NCI-H345 treated with DMSO at 0.1 percent for 48 hours (cell line): ENCODE measurements around the gene ADAMTS17.
"Not testable (repeated sequence)": the region's sequence is repeated elsewhere in the genome, so short reads cannot be mapped to it uniquely, and the experiment has no call there.

Experiments
- DNase-seq: peaks from one replicate; lab custom pipeline; 2025; ENCODE audit not compliant: unreplicated experiment; lab: John Stamatoyannopoulos, UW

Gene ADAMTS17

GRCh38 chr15:100339451-100339850, 2.3 kb downstream of the ADAMTS17 start:
- DNase-seq, result not testable (repeated sequence)

- DNase-seq, result peak; percentile 30
Observed at GRCh38 chr15:100338971-100339444, 2.8 kb downstream of the ADAMTS17 start.

GRCh38 chr15:100338247-100338646, 3.5 kb downstream of the ADAMTS17 start:
- no peak for DNase-seq

- DNase-seq, result no peak
Observed at GRCh38 chr15:100337096-100338044, 4.4 kb downstream of the ADAMTS17 start.

- DNase-seq, result no peak
Observed at GRCh38 chr15:100336061-100336460, 5.7 kb downstream of the ADAMTS17 start.

GRCh38 chr15:100335335-100335999, 6.3 kb downstream of the ADAMTS17 start:
- DNase-seq, result no peak

- DNase-seq, result no peak
Observed at GRCh38 chr15:100334905-100335304, 6.9 kb downstream of the ADAMTS17 start.

- DNase-seq, result no peak
Observed at GRCh38 chr15:100334456-100334855, 7.3 kb downstream of the ADAMTS17 start.

GRCh38 chr15:100334015-100334414, 7.8 kb downstream of the ADAMTS17 start:
- DNase-seq, result no peak

GRCh38 chr15:100333236-100333635, 8.5 kb downstream of the ADAMTS17 start:
- DNase-seq, result no peak

- DNase-seq, result no peak
Observed at GRCh38 chr15:100332721-100333120, 9.1 kb downstream of the ADAMTS17 start.

- DNase-seq, result no peak
Observed at GRCh38 chr15:100332231-100332630, 9.5 kb downstream of the ADAMTS17 start.

GRCh38 chr15:100330629-100331215, 11.1 kb downstream of the ADAMTS17 start:
- no peak for DNase-seq

- no peak for DNase-seq
Observed at GRCh38 chr15:100330221-100330620, 11.6 kb downstream of the ADAMTS17 start.

GRCh38 chr15:100328796-100329195, 13.0 kb downstream of the ADAMTS17 start:
- peak; percentile 43 for DNase-seq

- DNase-seq, result no peak
Observed at GRCh38 chr15:100318880-100319279, 22.9 kb downstream of the ADAMTS17 start.

GRCh38 chr15:100314809-100315400, 26.9 kb downstream of the ADAMTS17 start:
- DNase-seq, result no peak

GRCh38 chr15:100311833-100312476, 29.8 kb downstream of the ADAMTS17 start:
- DNase-seq, result no peak

GRCh38 chr15:100311154-100311625, 30.6 kb downstream of the ADAMTS17 start:
- DNase-seq, result no peak

GRCh38 chr15:100310513-100311153, 31.1 kb downstream of the ADAMTS17 start:
- DNase-seq, result no peak
